ENCODE data around the gene ZNF844.
"Not testable (repeated sequence)": the region's sequence is repeated elsewhere in the genome, so short reads cannot be mapped to it uniquely, and the experiment has no call there.

The ZNF844 gene

GRCh38 chr19:12092065-12092867, 27.7 kb downstream of the ZNF844 start:
- DNase-seq (ENCODE audit: low read depth in 2 of 2) = peak; percentile 42 to 76

- DNase-seq (ENCODE audit: low read depth in 2 of 2) = no peak
Observed at GRCh38 chr19:12092956-12093355, 28.4 kb downstream of the ZNF844 start.

GRCh38 chr19:12093777-12094176, 29.2 kb downstream of the ZNF844 start:
- no peak for DNase-seq (ENCODE audit: low read depth in 2 of 2)

DNA sequence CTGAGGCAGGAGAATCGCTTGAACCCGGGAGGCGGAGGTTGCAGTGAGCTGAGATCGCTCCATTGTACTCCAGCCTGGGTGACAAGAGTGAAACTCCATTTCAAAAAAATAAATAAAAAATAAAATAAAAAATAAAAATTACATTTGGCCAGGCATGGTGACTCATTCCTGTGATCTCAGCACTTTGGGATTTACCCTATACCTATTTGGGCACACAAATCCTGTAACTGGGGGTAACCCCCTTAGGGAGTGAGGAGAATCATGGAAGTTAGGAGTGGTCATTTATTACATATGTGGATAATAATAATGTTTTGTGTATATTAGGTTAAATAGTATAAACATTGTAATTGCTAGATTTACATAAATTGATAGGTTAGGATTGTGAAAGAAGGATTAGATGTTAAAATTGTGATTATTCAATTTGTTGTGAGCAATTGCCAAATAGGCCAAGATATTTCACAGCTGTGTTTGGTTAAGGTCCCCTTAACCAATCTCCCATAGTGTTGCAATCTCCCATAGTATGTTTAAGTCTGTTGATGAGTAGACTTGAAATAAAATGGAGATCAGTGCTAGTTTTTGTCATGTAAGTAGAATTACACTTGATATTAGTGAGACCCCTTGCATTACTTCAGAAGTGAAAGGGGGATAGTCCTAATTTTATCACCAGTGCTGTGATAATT, 30.7 kb downstream of the ZNF844 start:
- DNase-seq (ENCODE audit: low read depth in 2 of 2) = no peak

GRCh38 chr19:12098040-12098439, 33.5 kb downstream of the ZNF844 start:
- DNase-seq (ENCODE audit: low read depth in 2 of 2) = no peak

DNA sequence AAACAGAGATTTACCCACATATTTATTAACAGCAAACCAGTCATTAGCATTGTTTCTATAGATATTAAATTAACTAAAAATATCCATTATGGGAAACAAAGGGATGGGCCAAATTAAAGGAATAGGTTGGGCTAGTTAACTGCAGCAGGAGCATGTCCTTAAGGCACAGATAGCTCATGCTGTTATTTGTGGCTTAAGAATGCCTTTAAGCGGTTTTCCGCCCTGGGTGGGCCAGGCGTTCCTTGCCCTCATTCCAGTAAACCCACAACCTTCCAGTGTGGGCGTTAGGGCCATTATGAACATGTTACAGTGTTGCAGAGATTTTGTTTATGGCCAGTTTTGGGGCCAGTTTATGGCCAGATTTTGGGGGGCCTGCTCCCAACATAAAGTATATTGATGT, 39.4 kb downstream of the ZNF844 start:
- DNase-seq (ENCODE audit: low read depth in 2 of 2) = not testable (repeated sequence)

DNA sequence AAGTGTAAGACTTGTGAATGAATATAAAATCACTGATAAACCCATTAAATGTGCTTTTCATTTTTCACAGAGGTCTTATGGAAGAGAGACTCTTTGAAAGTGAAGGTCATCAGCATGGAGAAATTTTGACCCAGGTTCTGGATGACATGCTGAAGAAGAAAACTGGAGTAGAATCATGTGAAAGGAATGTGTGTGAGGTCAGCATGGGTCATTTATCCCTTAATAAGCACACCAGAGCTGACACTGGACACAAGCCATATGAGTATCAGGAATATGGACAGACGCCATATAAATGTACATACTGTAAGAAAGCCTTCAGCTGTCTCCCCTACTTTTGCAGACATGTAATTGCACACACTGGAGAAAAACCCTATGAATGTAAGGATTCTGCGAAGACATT, 46.6 kb downstream of the ZNF844 start:
- DNase-seq (ENCODE audit: low read depth in 2 of 2) = no peak

- no peak for DNase-seq (ENCODE audit: low read depth in 2 of 2)
Observed at GRCh38 chr19:12111943-12112637, 47.6 kb downstream of the ZNF844 start.

DNA sequence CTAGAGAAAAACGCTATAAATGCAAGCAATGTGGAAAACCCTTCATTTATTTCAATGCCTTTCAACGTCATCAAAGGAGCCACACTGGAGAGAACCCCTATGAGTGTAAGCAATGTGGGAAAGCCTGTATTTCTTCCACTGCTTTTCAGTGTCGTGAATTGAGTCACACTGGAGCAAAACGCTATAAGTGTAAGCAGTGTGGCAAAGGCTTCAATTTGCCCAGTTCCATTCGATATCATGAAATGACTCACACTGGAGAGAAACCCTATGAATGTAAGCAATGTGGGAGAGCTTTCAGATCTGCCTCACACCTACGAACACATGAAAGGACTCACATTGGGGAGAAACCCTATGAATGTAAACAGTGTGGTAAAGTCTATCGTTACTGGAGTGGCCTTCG, 48.2 kb downstream of the ZNF844 start:
- DNase-seq (ENCODE audit: low read depth in 2 of 2) = no peak

DNA sequence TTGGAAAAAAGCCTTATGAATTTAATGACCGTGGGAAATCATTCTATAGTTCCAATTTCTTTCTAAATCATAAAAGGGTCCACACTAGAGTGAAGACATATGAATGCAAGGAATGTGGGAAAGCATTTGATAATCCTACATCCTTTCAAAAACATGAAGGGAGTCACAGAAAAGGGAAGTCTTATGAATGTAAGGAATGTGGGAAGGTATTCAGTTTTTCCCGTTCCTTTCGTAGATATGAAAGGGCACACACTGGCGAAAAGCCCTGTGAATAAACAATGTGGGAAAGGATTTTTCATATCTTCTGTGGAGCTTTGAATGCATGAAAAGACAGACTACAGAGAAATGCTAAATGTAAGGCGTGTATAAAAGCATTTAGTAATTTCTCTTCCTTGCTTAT, 48.6 kb downstream of the ZNF844 start:
- DNase-seq (ENCODE audit: low read depth in 2 of 2) = no peak

DNA sequence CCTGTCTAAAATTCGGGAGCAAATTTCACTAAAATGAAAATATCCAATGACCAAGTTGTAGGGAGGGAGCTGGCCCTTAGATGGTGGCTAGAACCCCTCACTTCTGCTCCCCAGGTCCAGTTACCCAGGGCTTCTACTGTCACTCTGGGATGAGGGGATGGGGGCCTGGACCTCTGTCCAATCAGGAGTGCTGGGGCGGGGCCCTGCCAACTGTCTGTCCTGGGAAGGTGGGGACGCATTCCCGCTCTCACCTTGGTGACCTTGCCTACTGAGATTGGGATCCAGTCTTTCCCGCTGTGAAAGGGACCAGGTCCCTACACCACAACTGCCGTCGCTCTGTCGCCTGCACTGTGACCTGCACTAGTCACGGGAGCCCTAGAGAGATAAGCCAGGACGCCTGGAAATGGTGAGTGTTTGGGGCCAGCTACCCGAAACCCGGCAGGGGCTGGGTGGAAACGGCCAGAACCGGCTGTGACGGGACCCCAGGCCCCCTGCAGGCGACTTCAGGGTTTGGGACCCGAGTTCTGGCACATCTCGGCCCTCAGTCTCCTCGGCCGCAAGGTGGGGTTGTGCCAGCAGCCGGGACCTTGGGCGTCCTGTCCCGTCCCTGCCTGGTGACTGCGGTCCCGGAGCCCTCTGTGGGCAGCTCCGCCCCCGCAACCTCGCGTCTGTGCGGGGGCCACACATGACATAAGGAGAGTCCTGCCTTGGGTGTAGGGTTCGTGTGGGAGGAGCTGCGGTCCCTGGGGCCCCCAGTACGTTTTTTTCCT, 52.9 kb downstream of the ZNF844 start:
- no peak for DNase-seq (ENCODE audit: low read depth in 2 of 2)

GRCh38 chr19:12126707-12127106, 62.2 kb downstream of the ZNF844 start:
- DNase-seq (ENCODE audit: low read depth in 2 of 2) = no peak
